Stimulated activated CD4-positive, alpha-beta T cell treated with anti-CD3 and anti-CD28 coated beads, Interleukin-15, amount 100 ng/mL, for 1 hour (primary cell): Measurements from ENCODE around the gene MYLIP.
"Not testable (repeated sequence)": the region's sequence is repeated elsewhere in the genome, so short reads cannot be mapped to it uniquely, and the experiment has no call there.

Experiments used
- DNase-seq, 2 donors: peaks; one replicate each; pipeline ENCODE4 v3.0.0-alpha.2; 2020; ENCODE audit warnings: low read depth in 1 of 2, low spot score in 1 of 2

The MYLIP gene

DNA sequence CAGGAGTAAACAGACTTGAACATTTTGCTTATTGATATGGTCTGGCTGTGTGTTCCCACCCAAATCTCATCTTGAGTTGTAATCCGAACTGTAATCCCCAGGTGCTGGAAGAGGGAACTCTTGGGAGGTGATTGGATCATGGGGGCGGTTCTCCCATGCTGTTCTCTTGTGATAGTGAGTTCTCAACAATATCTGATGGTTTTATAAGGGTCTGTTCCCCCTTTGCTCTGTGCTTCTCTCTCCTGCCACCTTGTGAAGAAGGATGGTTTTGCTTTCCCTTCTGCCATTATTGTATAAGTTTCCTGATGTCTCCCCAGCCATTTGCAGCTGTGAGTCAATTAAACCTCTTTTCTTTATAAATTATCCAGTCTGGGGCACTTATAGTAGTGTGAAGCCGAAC is 40.0 kb downstream of the MYLIP start:
- DNase-seq = no peak

DNA sequence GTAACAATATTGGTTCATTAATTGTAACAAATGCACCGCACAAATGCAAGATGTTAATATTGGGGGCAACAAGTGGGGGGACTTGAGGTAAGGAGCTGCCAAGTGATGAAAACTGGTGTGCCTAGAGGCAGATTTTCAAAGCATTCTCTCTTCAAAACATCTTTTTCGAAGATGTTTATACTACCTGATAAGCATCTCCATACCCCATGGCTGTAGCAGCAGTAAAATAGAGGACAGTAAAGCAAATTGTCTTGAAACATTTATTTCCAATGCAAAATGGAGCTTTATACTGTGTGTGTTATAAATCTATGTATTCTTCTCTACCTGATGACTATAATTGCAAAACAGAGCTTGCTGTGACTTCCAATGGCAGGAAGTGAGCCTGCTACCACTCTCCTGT is 42.5 kb downstream of the MYLIP start:
- DNase-seq = no peak

DNA sequence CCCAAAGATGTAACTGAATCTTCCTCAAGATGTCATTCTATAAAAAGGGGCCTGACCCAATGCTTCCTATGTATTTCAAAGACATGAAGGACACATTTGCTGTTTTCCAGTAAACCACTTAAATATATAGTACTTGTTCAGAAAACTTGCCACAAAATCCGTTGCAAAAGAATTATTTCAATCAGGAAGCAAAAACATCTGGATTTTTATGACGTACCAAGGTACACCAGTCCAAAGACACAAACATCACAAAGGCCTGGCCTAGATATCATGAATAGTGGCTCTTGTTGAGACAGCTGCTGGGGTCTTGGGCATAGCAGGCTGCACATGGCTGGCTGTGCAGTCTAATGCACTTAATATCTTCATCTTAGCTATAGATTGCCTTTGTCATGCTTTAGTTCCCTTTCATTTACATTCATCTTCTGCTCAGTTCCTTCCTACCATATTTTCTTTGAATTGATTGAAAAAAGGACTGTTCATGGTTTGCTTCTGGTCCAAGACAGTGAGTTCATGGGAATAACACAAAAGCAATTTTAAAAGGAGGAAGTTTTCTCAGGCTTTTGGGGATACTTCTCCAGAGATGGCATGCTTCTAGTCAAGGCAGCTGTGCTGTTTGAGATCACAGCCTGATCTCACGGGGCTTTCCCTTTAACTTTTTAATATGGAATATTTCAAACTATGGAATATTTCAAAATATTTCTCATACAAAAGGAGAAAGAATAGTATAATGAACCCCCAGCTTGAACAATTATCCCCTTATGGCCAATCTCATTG is 44.5 kb downstream of the MYLIP start:
- no peak for DNase-seq

DNA sequence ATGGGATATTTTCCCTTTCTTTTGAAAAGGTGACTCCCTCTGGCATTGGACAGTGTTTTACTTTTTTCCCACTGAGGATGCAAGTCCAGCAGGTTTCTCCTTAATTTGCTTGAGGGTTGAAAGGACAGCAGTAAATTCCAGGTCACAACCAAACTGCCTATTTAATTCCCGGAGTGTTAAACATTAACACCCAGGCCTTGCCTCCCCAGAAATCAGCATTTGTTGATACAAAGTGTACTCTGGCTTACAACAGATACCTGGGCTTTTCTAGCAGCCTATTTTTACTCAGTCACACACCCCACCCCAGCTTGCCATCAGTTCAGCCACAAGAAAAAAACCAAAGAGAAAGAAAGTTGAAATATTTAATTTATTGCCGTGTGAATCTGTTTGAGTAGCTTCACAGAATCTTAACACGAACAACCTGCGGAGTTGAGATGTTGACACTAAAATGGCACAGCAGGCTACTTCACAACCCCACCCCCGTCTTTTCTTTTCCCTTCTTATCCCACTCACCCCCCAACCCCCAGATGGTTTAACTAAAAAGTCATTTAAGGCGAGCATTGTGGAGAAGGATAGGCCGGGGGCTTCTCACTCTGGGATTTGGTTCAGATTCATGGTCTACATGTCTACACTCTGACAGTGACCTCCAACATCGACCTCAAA is 45.7 kb downstream of the MYLIP start:
- no peak for DNase-seq

DNA sequence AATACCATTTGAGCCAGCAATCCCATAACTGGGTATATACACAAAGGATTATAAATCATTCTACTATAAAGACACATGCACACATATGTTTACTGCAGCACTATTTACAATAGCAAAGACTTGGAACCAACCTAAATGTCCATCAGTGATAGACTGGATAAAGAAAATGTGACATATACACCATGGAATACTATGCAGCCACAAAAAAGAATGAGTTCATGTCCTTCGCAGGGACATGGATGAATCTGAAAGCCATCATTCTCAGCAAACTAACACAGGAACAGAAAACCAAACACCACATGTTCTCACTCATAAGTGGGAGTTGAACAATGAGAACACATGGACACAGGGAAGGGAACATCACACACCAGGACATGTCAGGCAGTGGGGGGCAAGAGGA is 47.7 kb downstream of the MYLIP start:
- not testable (repeated sequence) for DNase-seq

DNA sequence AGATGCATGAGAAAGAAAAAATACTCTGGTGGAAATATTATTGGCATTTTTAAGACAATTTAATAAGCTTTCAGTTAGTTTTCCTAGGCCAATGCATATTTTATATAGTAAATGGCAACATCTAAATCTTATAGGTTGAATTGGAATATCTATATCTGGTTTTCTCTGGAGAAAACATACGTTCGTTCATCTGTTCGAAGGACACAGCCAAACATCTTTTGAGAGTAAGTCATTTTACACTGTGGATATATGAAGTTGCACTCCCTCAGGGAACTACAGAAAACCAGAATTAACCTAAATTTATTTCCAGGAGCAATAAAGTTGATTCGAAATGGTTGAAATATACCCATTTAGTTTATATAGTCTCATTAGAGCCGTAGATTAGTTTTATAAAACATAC is 49.0 kb downstream of the MYLIP start:
- no peak for DNase-seq

DNA sequence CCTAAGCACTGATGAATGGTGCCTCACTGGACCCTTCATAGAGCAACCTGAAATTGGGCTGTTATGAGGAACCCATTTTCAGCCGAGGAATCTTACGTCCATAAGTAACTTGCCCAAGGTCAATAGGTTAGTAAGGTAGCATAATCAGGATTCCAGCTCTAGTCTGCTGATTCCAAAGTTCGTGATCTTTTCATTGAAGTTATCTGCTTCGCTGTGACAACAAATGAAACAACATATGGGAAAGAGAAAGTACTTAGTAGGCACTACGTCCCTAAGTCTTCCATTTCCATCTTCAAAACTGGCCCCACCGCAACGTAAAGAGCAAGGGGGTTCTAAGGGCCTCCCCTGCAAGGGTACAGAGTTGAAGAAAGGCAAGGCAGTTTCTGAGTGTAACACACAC is 49.5 kb downstream of the MYLIP start:
- DNase-seq = no peak

DNA sequence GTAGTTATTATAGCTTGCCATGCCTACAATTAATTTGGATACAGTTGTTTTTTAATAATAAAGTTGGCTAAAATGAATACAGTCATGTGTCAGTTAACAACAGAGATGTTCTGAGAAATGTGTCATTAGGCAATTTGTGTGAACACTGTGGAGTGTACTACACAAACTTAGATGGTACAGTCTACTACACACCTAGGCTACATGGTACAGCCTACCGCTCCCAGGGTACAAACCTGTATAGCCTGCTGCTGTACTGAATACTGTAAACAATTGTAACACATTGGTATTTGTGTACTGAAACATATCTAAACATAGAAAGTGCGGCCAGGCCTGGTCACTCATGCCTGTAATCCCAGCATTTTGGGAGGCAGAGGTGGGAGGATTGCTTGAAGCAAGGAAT is 50.2 kb downstream of the MYLIP start:
- DNase-seq = no peak

DNA sequence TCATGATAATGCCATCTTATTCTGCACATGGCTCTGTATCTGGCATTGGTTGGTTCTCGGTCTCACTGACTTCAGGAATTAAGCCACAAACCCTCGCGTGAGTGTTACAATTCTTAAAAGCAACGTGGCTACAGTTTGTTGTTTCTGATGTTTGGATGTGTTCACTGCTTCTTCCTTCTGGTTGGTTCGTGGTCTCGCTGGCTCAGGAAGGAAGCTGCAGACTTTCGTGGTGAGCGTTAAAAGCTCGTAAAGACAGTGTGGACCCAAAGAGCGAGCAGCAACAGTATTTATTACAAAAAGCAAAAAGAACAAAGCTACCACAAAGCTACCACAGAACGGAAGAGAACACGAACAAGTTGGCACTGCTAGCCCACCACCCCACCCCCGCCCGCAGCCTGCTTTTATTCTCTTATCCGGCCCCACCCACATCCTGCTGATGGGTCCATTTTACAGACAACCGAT is 51.1 kb downstream of the MYLIP start:
- DNase-seq = no peak

DNA sequence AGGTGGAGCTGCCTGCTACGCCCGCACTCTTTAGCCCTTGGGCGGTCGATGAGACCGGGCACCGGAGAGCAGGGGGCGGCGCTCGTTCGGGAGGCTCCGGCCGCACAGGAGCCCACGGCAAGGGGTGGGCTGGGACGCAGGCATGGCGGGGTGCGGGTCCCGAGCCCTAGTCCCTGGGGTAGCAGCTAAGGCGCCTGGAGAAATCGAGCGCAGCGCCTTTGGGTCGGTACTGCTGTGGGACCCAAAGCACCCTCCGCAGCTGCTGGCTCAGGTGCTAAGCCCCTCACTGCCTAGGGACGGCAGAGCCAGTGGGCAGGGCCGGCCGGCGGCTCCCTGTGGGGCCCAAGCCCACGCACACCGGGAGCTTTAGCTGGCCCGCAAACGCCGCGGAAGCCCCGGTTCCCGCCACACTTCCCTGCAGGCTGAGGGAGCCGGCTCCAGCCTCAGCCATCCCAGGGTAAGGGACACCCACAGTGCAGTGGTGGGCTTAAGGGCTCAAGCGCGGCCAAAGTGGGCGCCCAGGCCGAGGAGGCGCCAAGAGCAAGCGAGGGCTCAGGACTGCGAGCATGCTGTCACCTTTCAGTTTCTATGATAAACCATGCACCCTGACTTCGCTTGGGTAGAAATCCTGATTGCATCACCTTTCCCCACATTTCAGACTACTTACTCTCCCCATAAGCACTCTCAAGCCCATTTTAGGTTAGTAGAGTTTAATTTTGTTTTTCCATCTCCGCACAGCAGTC is 52.0 kb downstream of the MYLIP start:
- no peak for DNase-seq

DNA sequence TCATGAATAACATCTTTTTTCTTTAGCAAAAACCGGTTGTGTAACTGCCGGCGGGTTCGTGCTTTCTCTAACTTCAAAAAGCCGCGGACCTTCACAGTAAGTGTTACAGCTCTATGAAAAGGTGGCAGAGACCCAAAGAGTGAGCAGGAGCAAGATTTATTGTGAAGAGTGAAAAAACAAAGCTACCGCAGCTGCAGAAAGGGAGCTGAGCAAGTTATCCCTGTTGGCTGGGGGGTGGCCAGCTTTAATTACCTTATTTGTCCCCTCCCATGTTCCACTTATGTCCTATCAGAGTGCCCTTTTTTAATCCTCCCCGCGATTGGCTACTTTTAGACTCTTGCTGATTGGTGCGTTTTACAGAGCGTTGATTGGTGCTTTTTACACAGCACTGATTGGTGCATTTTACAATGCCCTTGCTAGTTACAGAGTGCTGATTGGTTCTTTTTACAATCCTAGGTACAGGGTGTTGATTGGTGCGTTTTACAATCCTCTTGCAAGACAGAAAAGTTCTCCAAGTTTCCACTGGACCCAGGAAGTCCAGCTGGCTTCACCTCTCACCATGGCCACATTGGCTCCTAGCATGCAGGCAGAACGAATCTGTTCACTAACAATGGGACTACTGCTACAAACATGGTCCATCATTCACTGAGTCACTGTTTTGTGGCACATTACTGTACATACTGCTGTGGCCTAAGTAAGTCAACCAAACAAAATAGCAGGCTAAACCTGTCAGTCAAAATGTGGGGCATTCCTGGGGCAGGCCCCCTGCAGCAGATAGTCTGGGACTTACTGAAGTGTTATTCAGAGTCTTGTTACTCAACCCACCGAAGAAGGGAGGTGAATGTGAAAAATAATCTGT is 52.8 kb downstream of the MYLIP start:
- no peak for DNase-seq

DNA sequence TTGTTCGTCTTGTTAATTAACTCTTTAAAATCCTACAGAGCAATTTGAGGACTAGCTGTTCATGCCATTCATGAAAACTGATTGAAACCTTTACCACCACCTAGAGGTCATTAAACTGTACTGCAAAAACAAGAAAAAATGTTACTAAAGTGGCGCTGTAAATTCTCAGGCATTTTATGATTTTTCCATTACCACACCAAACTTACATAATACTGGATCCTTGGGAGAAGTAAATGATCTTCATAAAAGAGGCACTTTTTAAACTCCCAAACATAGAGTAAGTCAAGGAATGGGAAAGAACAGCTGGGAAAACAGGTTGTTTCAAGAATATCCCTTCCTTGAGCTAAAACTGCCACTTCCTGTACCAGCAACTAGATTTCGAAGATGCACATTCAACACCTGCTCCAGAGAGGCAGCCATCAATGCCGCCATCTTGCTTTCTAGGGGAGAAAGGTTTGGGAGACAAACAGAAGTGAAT is 54.3 kb downstream of the MYLIP start:
- DNase-seq = no peak

DNA sequence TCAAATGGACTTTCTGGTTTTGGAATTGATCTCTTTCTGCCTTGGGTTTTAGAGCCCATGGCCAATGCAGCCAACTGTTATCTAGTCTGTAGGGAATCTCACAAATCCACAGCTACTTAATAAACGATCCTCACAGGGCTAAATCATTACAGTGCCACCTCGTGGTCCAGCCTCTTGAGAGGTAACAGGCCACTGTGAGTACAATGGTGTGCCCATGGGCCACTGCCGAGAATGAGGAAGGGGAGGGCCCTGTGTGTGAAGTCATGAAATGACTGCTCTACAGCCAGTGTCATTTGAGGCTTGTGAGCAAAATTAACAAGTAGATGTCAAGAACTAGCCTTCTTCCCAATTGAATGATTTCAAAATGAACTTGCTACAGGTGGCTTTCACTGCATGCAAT is 55.2 kb downstream of the MYLIP start:
- DNase-seq = no peak

DNA sequence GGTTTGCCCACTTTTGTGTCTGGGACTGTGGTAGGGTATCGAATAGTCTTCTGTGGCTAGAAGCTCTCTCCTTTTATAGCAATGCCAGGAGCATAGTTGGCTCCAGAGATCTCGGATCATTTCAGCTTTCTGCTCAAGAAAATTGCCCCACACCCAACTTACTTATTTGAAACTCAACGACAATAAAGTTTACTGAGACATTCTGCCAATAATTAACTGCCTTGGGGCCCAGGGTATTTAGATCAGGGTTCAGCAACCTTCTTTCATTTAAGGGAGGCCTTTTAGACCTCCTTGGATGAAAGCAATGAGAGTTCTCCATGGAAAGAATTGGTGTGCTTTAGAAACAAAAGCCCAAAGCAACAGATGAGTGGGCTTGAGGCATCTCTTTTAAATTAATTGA is 55.7 kb downstream of the MYLIP start:
- no peak for DNase-seq

DNA sequence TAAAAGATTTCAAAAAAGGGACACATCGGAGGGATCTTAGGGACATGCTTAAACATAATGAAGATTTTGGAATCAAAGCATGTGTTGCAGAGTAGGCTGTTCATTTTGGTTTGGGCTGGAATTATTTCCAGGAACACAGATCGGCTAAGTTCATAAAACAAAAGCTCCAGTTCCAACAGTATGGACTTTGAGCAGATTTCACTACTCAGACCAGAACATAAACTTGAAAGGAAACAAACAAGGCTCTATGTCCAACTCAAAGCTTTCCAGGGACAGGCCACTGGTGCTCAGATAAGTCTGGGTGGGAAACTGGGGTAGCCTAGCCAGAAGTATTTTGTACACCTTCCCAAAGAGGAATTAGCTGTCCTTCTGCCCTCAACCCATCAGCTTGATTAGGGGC is 58.3 kb downstream of the MYLIP start:
- no peak for DNase-seq

DNA sequence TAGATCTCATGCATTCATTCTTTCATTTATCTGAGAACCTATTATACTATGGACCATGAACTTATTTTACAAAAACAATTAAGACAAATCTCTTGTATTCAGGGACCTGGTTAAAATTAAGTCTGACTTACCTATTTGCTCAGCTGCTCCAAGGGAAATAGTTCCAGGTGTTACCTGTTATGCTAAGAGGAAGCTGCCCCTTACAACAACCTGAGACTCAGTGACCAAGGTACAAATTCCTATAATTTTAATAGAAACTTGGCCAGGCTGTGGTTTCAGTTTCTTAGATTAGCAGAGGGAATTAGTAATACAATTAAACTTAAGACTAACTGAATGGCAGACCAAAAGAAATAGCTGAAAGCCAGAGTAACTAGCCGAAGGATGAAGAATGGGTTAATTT is 61.3 kb downstream of the MYLIP start:
- DNase-seq = no peak

DNA sequence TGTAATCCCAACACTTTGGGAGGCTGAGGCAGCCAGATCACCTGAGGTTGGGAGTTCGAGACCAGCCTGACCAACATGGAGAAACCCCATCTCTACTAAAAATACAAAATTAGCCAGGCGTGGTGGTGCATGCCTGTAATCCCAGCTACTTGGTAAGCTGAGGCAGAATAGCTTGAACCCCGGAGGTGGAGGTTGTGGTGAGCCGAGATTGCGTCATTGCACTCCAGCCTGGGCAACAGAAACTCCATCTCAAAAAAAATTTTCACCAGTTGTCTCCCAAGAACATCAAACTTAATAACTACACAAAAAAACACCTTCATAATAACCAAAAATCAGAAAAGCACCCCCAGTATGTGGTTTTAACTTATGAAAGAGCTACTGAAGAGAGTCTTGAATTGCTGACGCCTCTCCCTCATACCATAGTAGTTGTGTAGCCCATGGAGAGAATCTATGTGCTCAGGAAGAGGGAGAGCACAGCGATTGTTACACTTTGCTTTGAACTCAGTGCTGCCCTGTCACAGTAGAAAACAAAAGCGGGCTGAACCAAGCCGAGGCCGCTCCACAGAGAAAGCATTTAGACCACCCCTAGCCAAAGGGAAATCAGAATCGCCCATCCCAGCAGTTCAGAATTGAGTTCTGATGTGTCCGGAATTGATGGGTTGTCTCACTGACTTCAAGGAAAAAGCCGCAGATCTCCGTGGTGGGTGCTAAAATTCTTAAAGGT is 67.5 kb downstream of the MYLIP start:
- DNase-seq = no peak

DNA sequence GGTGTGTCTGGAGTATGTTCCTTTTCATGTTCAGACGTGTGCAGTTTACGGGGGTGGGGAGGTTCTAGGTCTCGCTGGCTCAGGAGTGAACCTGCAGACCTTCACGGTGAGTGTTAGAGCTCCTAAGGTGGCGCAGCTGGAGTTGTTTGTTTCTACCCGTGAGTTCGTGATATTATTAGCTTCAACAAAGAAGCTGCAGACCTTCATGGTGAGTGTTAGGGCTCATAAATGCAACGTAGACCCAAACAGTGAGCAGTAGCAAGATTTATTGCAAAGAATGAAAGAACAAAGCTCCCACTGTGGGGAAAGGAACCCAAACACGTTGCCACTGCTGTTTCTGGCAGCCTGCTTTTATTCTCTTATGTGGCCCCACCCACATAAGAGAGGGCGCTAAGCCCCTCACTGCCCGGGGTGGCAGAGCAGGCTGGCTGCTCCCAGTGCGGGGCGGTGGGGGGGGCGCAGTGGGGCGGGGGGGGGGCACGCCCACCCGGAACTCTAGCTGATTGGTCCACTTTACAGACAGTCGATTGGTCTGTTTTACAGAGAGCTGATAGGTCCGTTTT is 68.2 kb downstream of the MYLIP start:
- no peak for DNase-seq
